Astrocyte (in vitro differentiated cells and primary cell): ENCODE data around the gene EN1. TPM values are rescaled to one million over a fixed set of nuclear protein-coding genes. Genes with fewer than 3 reads are reported as not detected.

ENCODE experiments used
- DNase-seq: peaks from one replicate; pipeline ENCODE4 v3.0.0-alpha.2; 2010; ENCODE audit warnings: low read depth
- FAIRE-seq: peaks from 2 replicates; lab custom pipeline; 2011; peaks lifted over from hg19 to GRCh38; lab: Jason Lieb, UNC
- H2AFZ ChIP-seq: 2 replicates; pipeline ENCODE4 v1.6.0; 2012; ENCODE audit warnings: low read depth, low read length, inconsistent platforms
- H3K27ac ChIP-seq: 2 replicates; pipeline ENCODE4 v1.5.1; 2011; ENCODE audit warnings: low read depth, low read length, inconsistent platforms
- H3K27me3 ChIP-seq: 2 replicates; pipeline ENCODE4 v1.6.0; 2011; ENCODE audit warnings: low read length, inconsistent platforms; ENCODE audit not compliant: insufficient read depth
- H3K36me3 ChIP-seq: 2 replicates; pipeline ENCODE4 v1.5.1; 2011; ENCODE audit warnings: low read length, inconsistent platforms; ENCODE audit not compliant: insufficient read depth
- H3K4me1 ChIP-seq: 2 replicates; pipeline ENCODE4 v1.5.1; 2011; ENCODE audit warnings: low read length, inconsistent platforms; ENCODE audit not compliant: insufficient read depth
- H3K4me2 ChIP-seq: 2 replicates; pipeline ENCODE4 v1.6.0; 2012; ENCODE audit warnings: low read length, inconsistent platforms
- H3K4me3 ChIP-seq: 2 replicates; pipeline ENCODE4 v1.5.1; 2011; ENCODE audit warnings: low read depth, mild to moderate bottlenecking, low read length, inconsistent platforms; ENCODE audit not compliant: insufficient read depth
- H3K79me2 ChIP-seq: 2 replicates; pipeline ENCODE4 v1.6.0; 2012; ENCODE audit warnings: mild to moderate bottlenecking, low read length, inconsistent platforms; ENCODE audit not compliant: insufficient read depth
- H3K9ac ChIP-seq: 2 replicates; pipeline ENCODE4 v1.6.0; 2012; ENCODE audit warnings: mild to moderate bottlenecking, low read length, inconsistent platforms
- H3K9me3 ChIP-seq: 2 replicates; pipeline ENCODE4 v1.5.1; 2012; ENCODE audit warnings: low read depth, mild to moderate bottlenecking, low read length, inconsistent platforms; ENCODE audit not compliant: insufficient read depth
- H4K20me1 ChIP-seq: 2 replicates; pipeline ENCODE4 v1.6.0; 2012; ENCODE audit warnings: low read length, inconsistent platforms; ENCODE audit not compliant: insufficient read depth
- H3K27ac Mint-ChIP-seq: one replicate; pipeline ENCODE4 v1.8.0; 2021; ENCODE audit warnings: mild to moderate bottlenecking, mixed read lengths; ENCODE audit not compliant: unreplicated experiment
- H3K27me3 Mint-ChIP-seq: one replicate; pipeline ENCODE4 v1.8.0; 2021; ENCODE audit warnings: low read depth, mixed read lengths; ENCODE audit not compliant: unreplicated experiment
- H3K36me3 Mint-ChIP-seq: one replicate; pipeline ENCODE4 v1.8.0; 2021; ENCODE audit warnings: low read depth, mixed read lengths; ENCODE audit not compliant: unreplicated experiment
- H3K4me1 Mint-ChIP-seq: one replicate; pipeline ENCODE4 v1.8.0; 2021; ENCODE audit warnings: low read depth, mixed read lengths; ENCODE audit not compliant: unreplicated experiment
- H3K4me3 Mint-ChIP-seq: one replicate; pipeline ENCODE4 v1.8.0; 2021; ENCODE audit warnings: mild to moderate bottlenecking, moderate library complexity, mixed read lengths; ENCODE audit not compliant: unreplicated experiment
- H3K9me3 Mint-ChIP-seq: one replicate; pipeline ENCODE4 v1.8.0; 2021; ENCODE audit warnings: mild to moderate bottlenecking, mixed read lengths; ENCODE audit not compliant: unreplicated experiment
- CTCF ChIP-seq: IDR thresholded peaks from 2 replicates; pipeline ENCODE4 v1.5.1; 2011; ENCODE audit warnings: low read depth, mild to moderate bottlenecking, inconsistent platforms, low read length, moderate library complexity; ENCODE audit not compliant: insufficient read depth
- EZH2 ChIP-seq: IDR thresholded peaks from 2 replicates; pipeline ENCODE4 v1.6.1; 2012; ENCODE audit warnings: mild to moderate bottlenecking, low read length, inconsistent platforms; ENCODE audit not compliant: insufficient read depth
- total RNA-seq: library from RNA; stranded (reverse); gene quantifications from 2 replicates; pipeline ENCODE4 v1.2.1, GENCODE V29; 2021

EN1 gene
- total RNA-seq, 1 donor from 2014 or later: 0.09 TPM

GRCh38 chr2:118853129-118853640 is 5.7 kb upstream of the EN1 start:
- Histone ChIP-seq H3K9ac (no peak overlapping the region), H4K20me1 (peaks cover 5% of the 10 kb centered on the region), H3K79me2 (no peaks in the 10 kb centered on the region), H3K9me3 (peaks cover 3% of the 10 kb centered on the region), H3K4me1 (peaks cover 11% of the 10 kb centered on the region), H3K27ac (no peak overlapping the region), H3K27me3 (peaks cover 93% of the 10 kb centered on the region), H3K4me3 (no peak overlapping the region), H2AFZ (no peak overlapping the region), H3K36me3 (no peaks in the 10 kb centered on the region), H3K4me2 (peak overlapping the region; percentile 52)
- TF ChIP-seq EZH2 (peak; percentile 39), CTCF (no peak)
- FAIRE-seq (no peak), DNase-seq (no peak)
- H3K9me3 Mint-ChIP-seq: peaks cover 29% of the 10 kb centered on the region
- H3K4me3 Mint-ChIP-seq: no peak overlapping the region
- peak overlapping the region; percentile 80 for H3K27ac Mint-ChIP-seq
- H3K27me3 Mint-ChIP-seq: peaks cover 84% of the 10 kb centered on the region
- H3K36me3 Mint-ChIP-seq: no peaks in the 10 kb centered on the region
- H3K4me1 Mint-ChIP-seq: no peaks in the 10 kb centered on the region

- H3K9me3 Mint-ChIP-seq: peaks cover 26% of the 10 kb centered on the region
- Histone ChIP-seq H3K36me3 (no peaks in the 10 kb centered on the region), H3K4me1 (peaks cover 7% of the 10 kb centered on the region), H3K4me2 (peak overlapping the region; percentile 52), H3K79me2 (no peaks in the 10 kb centered on the region), H4K20me1 (peaks cover 5% of the 10 kb centered on the region), H3K9me3 (peaks cover 3% of the 10 kb centered on the region), H2AFZ (no peak overlapping the region), H3K27me3 (peaks cover 91% of the 10 kb centered on the region), H3K27ac (no peak overlapping the region), H3K9ac (peak overlapping the region; percentile 43), H3K4me3 (no peak overlapping the region)
- FAIRE-seq (no peak), DNase-seq (no peak)
- no peaks in the 10 kb centered on the region for H3K4me1 Mint-ChIP-seq
- no peak overlapping the region for H3K27ac Mint-ChIP-seq
- peaks cover 82% of the 10 kb centered on the region for H3K27me3 Mint-ChIP-seq
- no peaks in the 10 kb centered on the region for H3K36me3 Mint-ChIP-seq
- H3K4me3 Mint-ChIP-seq: no peak overlapping the region
- TF ChIP-seq EZH2: peak; percentile 87
- TF ChIP-seq CTCF: no peak
Measured at GRCh38 chr2:118852605-118853128, 5.2 kb upstream of the EN1 start.

GRCh38 chr2:118851650-118852049 is 4.2 kb upstream of the EN1 start:
- peaks cover 84% of the 10 kb centered on the region for H3K27me3 Mint-ChIP-seq
- no peak overlapping the region for H3K4me3 ChIP-seq
- no peaks in the 10 kb centered on the region for H3K79me2 ChIP-seq
- FAIRE-seq (no peak), DNase-seq (no peak)
- peaks cover 3% of the 10 kb centered on the region for H3K9me3 ChIP-seq
- no peak overlapping the region for H3K4me2 ChIP-seq
- TF ChIP-seq EZH2 (no peak), CTCF (no peak)
- H3K27ac Mint-ChIP-seq: peak overlapping the region; percentile 77
- no peak overlapping the region for H3K9ac ChIP-seq
- H4K20me1 ChIP-seq: no peaks in the 10 kb centered on the region
- H3K36me3 ChIP-seq: no peaks in the 10 kb centered on the region
- H2AFZ ChIP-seq: no peak overlapping the region
- no peak overlapping the region for H3K4me3 Mint-ChIP-seq
- peaks cover 28% of the 10 kb centered on the region for H3K9me3 Mint-ChIP-seq
- no peak overlapping the region for H3K27ac ChIP-seq
- peaks cover 2% of the 10 kb centered on the region for H3K36me3 Mint-ChIP-seq
- peaks cover 2% of the 10 kb centered on the region for H3K4me1 Mint-ChIP-seq
- H3K4me1 ChIP-seq: peaks cover 6% of the 10 kb centered on the region
- H3K27me3 ChIP-seq: peaks cover 84% of the 10 kb centered on the region
